Hepatocyte (in vitro differentiated cells): ENCODE data around the gene DMBT1. TPM values are rescaled to one million over a fixed set of nuclear protein-coding genes. Genes with fewer than 3 reads are reported as not detected.

Experiments used
- DNase-seq: peaks from one replicate; pipeline ENCODE4 v3.0.0-alpha.2; 2016; ENCODE audit warnings: low spot score
- H2AFZ ChIP-seq: fragments of 200-600 bp; sonication (generic); 2 replicates; pipeline ENCODE4 v1.6.0; 2016; ENCODE audit warnings: antibody characterized with exemption, mild to moderate bottlenecking
- H3K27ac ChIP-seq: fragments of 200-600 bp; sonication (generic); 2 replicates; pipeline ENCODE4 v1.5.1; 2016; ENCODE audit warnings: mild to moderate bottlenecking
- H3K27me3 ChIP-seq: fragments of 200-600 bp; sonication (generic); 2 replicates; pipeline ENCODE4 v1.6.1; 2016
- H3K36me3 ChIP-seq: fragments of 200-600 bp; sonication (generic); replicated peaks from 2 replicates; pipeline ENCODE4 v1.5.1; 2016; ENCODE audit warnings: low read depth; ENCODE audit not compliant: insufficient read depth
- H3K4me1 ChIP-seq: fragments of 200-600 bp; sonication (generic); 2 replicates; pipeline ENCODE4 v1.5.1; 2016; ENCODE audit warnings: mild to moderate bottlenecking, moderate library complexity; ENCODE audit not compliant: insufficient read depth
- H3K4me2 ChIP-seq: fragments of 200-600 bp; sonication (generic); 2 replicates; pipeline ENCODE4 v1.6.0; 2016
- H3K4me3 ChIP-seq: fragments of 200-600 bp; sonication (generic); 2 replicates; pipeline ENCODE4 v1.5.1; 2016; ENCODE audit warnings: mild to moderate bottlenecking
- H3K79me2 ChIP-seq: fragments of 200-600 bp; sonication (generic); 2 replicates; pipeline ENCODE4 v1.6.0; 2017; ENCODE audit warnings: mild to moderate bottlenecking
- H3K9me2 ChIP-seq: fragments of 200-600 bp; sonication (generic); replicated peaks from 2 replicates; pipeline ENCODE4 v1.6.0; 2017; ENCODE audit warnings: mild to moderate bottlenecking; ENCODE audit not compliant: insufficient read depth
- H3K9me3 ChIP-seq: fragments of 200-600 bp; sonication (generic); 2 replicates; pipeline ENCODE4 v1.5.1; 2016; ENCODE audit warnings: low read depth, mild to moderate bottlenecking
- H4K20me1 ChIP-seq: fragments of 200-600 bp; sonication (generic); 2 replicates; pipeline ENCODE4 v1.6.0; 2016; ENCODE audit warnings: mild to moderate bottlenecking; ENCODE audit not compliant: insufficient read depth, poor library complexity, severe bottlenecking
- EZH2 ChIP-seq: fragments of 200-600 bp; sonication (generic); IDR thresholded peaks from 2 replicates; pipeline ENCODE4 v1.6.1; 2016; ENCODE audit warnings: antibody characterized with exemption, mild to moderate bottlenecking, borderline replicate concordance
- EZH2phosphoT487 ChIP-seq: fragments of 200-600 bp; sonication (generic); IDR thresholded peaks from one replicate; pipeline ENCODE4 v1.6.1; 2018; ENCODE audit warnings: antibody characterized with exemption, mild to moderate bottlenecking, low read depth, moderate library complexity; ENCODE audit not compliant: unreplicated experiment, severe bottlenecking
- WGBS: methylation state at CpG from one replicate; pipeline ENCODE4 v1.1.6; 2016; ENCODE audit warnings: low lambda C conversion rate; ENCODE audit errors: missing lambda C conversion rate; 5-methylcytosine and 5-hydroxymethylcytosine counted together
- polyA plus RNA-seq: library from polyadenylated mRNA; unstranded; fragments of >200 nt; fragmentation: Nextera tagmentation; extraction: Ambion mirVana; gene quantifications from 2 replicates; pipeline ENCODE4 v1.2.1, GENCODE V29; 2016
- total RNA-seq: library from RNA; depleted of rRNA; stranded (reverse); fragments of >200 nt; gene quantifications from 2 replicates; pipeline ENCODE4 v1.2.3, GENCODE V29; 2014
- TF ChIP-seq, protein P1 (sequence below): fragments of 200-600 bp; sonication (generic); IDR thresholded peaks from 2 replicates; pipeline ENCODE4 v1.5.1; 2016; ENCODE audit warnings: antibody characterized with exemption, mild to moderate bottlenecking; ENCODE audit not compliant: poor library complexity

DMBT1 gene
- total and polyA plus RNA-seq, 2 experiments from 2014 or later, result 1.5 TPM; not detected in 1

DNA sequence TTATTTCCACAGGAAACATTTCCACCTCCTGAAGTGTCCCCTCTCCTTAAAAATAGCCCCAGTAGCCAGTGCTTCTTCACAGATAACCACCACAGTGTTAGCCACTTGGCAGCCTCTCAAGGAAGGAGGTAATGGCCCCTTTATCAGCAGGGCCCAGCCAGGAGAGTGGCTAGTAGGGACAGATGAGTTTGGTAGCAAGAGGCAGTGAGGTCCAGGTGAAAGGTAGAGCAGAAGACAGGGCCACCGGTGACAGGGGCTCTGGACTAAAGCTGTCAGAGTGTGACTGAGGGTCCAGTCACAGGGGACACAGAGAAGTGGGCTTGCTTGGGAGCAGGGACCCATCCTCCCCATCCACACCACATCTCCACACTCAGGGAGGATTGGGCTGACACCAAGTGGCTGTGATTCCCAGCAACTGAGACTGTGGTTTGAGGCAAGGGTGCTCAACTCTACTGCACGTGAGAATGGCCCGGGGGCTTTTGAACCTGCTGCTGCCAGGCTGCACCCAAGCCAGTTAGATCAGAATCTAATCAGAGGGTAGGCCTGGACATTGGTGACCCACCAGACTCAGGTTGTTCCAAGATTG is 86.9 kb downstream of the DMBT1 start:
- DNase-seq, result no peak
- no peaks in the 10 kb centered on the region for H3K9me3 ChIP-seq
- H3K4me2 ChIP-seq, result no peak overlapping the region
- H3K27me3 ChIP-seq, result peaks cover 8% of the 10 kb centered on the region
- 84% methylated on average over 3 of the region's 3 CpGs for WGBS
- no peak for TF ChIP-seq EZH2phosphoT487
- no peak for TF ChIP-seq EZH2
- no peaks in the 10 kb centered on the region for H3K4me1 ChIP-seq
- H3K79me2 ChIP-seq, result no peaks in the 10 kb centered on the region
- H3K9me2 ChIP-seq, result no peaks in the 10 kb centered on the region
- H4K20me1 ChIP-seq, result no peaks in the 10 kb centered on the region
- no peak overlapping the region for H3K4me3 ChIP-seq
- no peaks in the 10 kb centered on the region for H3K36me3 ChIP-seq
- H3K27ac ChIP-seq, result no peak overlapping the region
- H2AFZ ChIP-seq, result no peak overlapping the region

DNA sequence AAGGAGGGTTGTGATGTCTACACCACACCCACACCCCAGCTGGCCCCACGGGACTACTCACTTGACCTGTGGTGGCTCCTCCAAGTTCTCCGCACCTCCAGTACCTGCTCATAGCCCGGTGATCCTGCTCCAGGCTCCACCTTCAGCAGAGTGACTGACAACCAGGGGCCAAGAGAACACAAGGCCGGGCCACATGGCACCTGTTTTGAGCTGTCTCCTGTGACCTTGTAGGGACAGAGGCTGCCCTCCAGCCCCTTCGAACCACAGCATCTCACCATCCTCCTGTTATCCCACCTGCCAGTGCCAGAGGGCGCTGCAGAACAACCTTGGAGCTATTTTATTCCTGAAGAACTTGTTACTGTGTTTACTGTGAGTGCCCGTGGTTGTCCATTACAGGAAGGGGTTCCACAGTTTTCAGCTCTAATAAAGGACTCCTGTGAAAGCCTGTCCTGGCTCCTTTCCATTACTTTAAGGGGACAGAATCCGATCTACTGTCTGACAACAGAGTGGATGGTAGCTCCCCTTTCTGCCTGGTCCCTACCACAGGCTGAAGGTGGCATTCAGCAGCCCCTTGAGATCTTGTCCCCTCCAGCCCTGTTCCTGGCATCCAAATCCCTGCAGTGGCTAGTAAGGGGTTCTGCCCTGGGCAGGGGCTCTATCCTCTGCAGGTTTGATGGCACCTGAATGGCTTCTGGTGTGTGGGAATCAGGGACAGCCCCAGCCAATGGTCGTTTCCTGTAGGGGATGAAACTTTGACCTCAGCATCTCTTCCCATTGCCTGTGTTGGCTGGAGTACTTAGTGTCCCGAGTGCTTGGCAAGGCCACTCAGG is 88.3 kb downstream of the DMBT1 start:
- Histone ChIP-seq H3K36me3 (no peaks in the 10 kb centered on the region), H3K9me2 (no peaks in the 10 kb centered on the region), H3K4me3 (no peak overlapping the region), H3K79me2 (no peaks in the 10 kb centered on the region), H2AFZ (no peak overlapping the region), H4K20me1 (no peaks in the 10 kb centered on the region), H3K4me1 (no peaks in the 10 kb centered on the region), H3K27me3 (peaks cover 12% of the 10 kb centered on the region), H3K27ac (no peak overlapping the region), H3K4me2 (no peak overlapping the region), H3K9me3 (no peaks in the 10 kb centered on the region)
- DNase-seq, result peak; percentile 67
- no peak for TF ChIP-seq EZH2phosphoT487
- TF ChIP-seq, protein P1, sequence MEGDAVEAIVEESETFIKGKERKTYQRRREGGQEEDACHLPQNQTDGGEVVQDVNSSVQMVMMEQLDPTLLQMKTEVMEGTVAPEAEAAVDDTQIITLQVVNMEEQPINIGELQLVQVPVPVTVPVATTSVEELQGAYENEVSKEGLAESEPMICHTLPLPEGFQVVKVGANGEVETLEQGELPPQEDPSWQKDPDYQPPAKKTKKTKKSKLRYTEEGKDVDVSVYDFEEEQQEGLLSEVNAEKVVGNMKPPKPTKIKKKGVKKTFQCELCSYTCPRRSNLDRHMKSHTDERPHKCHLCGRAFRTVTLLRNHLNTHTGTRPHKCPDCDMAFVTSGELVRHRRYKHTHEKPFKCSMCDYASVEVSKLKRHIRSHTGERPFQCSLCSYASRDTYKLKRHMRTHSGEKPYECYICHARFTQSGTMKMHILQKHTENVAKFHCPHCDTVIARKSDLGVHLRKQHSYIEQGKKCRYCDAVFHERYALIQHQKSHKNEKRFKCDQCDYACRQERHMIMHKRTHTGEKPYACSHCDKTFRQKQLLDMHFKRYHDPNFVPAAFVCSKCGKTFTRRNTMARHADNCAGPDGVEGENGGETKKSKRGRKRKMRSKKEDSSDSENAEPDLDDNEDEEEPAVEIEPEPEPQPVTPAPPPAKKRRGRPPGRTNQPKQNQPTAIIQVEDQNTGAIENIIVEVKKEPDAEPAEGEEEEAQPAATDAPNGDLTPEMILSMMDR, result peak; percentile 62
- no peak for TF ChIP-seq EZH2
- 38% methylated on average over 10 of the region's 10 CpGs for WGBS

DNA sequence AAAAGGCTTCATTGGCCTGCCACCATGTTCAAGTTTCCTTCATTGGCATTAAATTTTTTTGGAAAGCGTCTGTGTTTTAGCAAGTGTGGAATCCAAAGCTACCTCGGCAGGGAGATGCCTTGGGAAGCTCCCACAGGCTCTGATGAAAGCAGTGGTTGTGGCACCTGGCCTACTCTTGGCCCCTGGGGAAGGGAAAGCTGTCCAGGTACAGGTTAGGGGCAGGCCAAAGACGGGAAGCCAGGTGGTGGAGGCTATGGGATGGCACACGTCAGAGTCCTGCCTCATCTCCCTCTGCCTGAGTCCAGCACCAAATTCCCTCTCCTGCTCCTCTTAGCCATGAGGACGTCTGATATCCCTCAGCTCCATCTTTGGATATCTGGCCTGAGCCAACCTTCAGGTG is 89.3 kb downstream of the DMBT1 start:
- Histone ChIP-seq H3K4me2 (no peak overlapping the region), H3K9me2 (no peaks in the 10 kb centered on the region), H3K27ac (no peak overlapping the region), H4K20me1 (no peaks in the 10 kb centered on the region), H3K4me1 (no peaks in the 10 kb centered on the region), H2AFZ (no peak overlapping the region), H3K36me3 (no peaks in the 10 kb centered on the region), H3K27me3 (peaks cover 12% of the 10 kb centered on the region), H3K4me3 (no peak overlapping the region), H3K9me3 (no peaks in the 10 kb centered on the region), H3K79me2 (no peaks in the 10 kb centered on the region)
- 82% methylated on average over 5 of the region's 5 CpGs for WGBS
- TF ChIP-seq EZH2phosphoT487 (no peak), EZH2 (no peak)
- TF ChIP-seq, protein P1, result no peak
- no peak for DNase-seq

DNA sequence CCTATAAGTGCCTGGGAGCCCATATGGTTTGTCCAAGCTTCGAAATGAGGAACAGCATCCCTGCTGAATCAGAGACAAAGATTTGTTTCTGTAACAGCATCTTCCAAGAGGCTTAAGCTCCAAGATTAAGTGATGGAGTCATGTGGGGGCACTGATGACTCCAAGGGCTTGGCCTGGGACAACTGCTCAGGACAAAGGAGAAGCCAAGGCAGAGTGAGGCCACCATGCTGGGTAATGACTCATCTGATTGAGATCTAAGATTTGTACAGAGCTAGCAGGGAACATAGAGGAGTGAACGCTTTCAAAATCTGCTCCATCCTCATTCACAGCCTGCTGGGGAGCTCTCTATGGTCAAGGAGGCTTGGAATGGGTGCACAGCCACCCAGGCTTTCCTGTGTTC is 89.8 kb downstream of the DMBT1 start:
- Histone ChIP-seq H3K4me2 (no peak overlapping the region), H3K27ac (no peak overlapping the region), H3K4me1 (no peaks in the 10 kb centered on the region), H3K36me3 (no peaks in the 10 kb centered on the region), H2AFZ (no peak overlapping the region), H3K27me3 (peaks cover 12% of the 10 kb centered on the region), H3K9me3 (no peaks in the 10 kb centered on the region), H4K20me1 (no peaks in the 10 kb centered on the region), H3K4me3 (no peak overlapping the region), H3K9me2 (no peaks in the 10 kb centered on the region), H3K79me2 (no peaks in the 10 kb centered on the region)
- WGBS, result 79% methylated on average over 2 of the region's 2 CpGs
- no peak for TF ChIP-seq EZH2
- TF ChIP-seq EZH2phosphoT487, result no peak
- TF ChIP-seq, protein P1, result no peak
- no peak for DNase-seq
